PFSK-1 (cell line): Measurements from ENCODE around the gene ZDHHC7.

ENCODE experiments used
- FOXP2 ChIP-seq: optimal IDR thresholded peaks from 2 replicates; pipeline ENCODE3; 2011; ENCODE audit warnings: borderline replicate concordance, control low read depth, inconsistent platforms; ENCODE audit not compliant: insufficient read depth; ENCODE audit errors: extremely low read length, extremely low read depth
- POLR2AphosphoS5 ChIP-seq: IDR thresholded peaks from 2 replicates; pipeline ENCODE4 v1.6.1; 2012; ENCODE audit warnings: low read depth, mild to moderate bottlenecking, control low read depth, low read length, moderate library complexity
- REST ChIP-seq, 2 experiments: IDR thresholded peaks; 2 replicates each; pipeline versions ENCODE4 v1.6.1 to v1.8.0; 2011 to 2012; ENCODE audit warnings: low read depth in 2 of 2, low read length in 2 of 2, control low read depth in 1 of 2, inconsistent platforms in 1 of 2, mild to moderate bottlenecking in 1 of 2, moderate library complexity in 1 of 2; ENCODE audit not compliant: insufficient read depth in 1 of 2
- SIN3A ChIP-seq: IDR thresholded peaks from 2 replicates; pipeline ENCODE4 v1.6.1; 2012; ENCODE audit warnings: mild to moderate bottlenecking, low read length, moderate library complexity, borderline replicate concordance; ENCODE audit not compliant: insufficient read depth
- TAF1 ChIP-seq: IDR thresholded peaks from 2 replicates; pipeline ENCODE4 v1.6.1; 2012; ENCODE audit warnings: low read length, control low read depth, borderline replicate concordance; ENCODE audit not compliant: insufficient read depth

ZDHHC7 gene

GRCh38 chr16:84930298-84931106 lies 80.8 kb downstream of the ZDHHC7 start:
- TF ChIP-seq POLR2AphosphoS5 (no peak), FOXP2 (no peak), SIN3A (no peak), REST (IDR thresholded peaks at IDR 0.05; ENCODE audit: insufficient read depth in 1 of 2, low read depth in 2 of 2, low read length in 2 of 2) (no peak), TAF1 (no peak)

GRCh38 chr16:84929421-84930297 lies 81.7 kb downstream of the ZDHHC7 start:
- TF ChIP-seq TAF1 = no peak
- TF ChIP-seq FOXP2 = no peak
- TF ChIP-seq POLR2AphosphoS5 = no peak
- no peak for TF ChIP-seq REST (IDR thresholded peaks at IDR 0.05; ENCODE audit: insufficient read depth in 1 of 2, low read depth in 2 of 2, low read length in 2 of 2)
- no peak for TF ChIP-seq SIN3A

GRCh38 chr16:84928679-84929420 lies 82.5 kb downstream of the ZDHHC7 start:
- TF ChIP-seq SIN3A (no peak), FOXP2 (no peak), POLR2AphosphoS5 (no peak), REST (IDR thresholded peaks at IDR 0.05; ENCODE audit: insufficient read depth in 1 of 2, low read depth in 2 of 2, low read length in 2 of 2) (no peak), TAF1 (no peak)

GRCh38 chr16:84927621-84928591 lies 83.4 kb downstream of the ZDHHC7 start:
- no peak for TF ChIP-seq SIN3A
